ENCODE results near the gene SLC8A2. TPM values are rescaled to one million over a fixed set of nuclear protein-coding genes. Genes with fewer than 3 reads are reported as not detected.

The SLC8A2 gene
- total and polyA plus RNA-seq, 2 of the 8 experiments (the other 6 are each of a cell fraction or from before 2014, with no cell fraction given): 7.3 to 12.4 TPM

DNA sequence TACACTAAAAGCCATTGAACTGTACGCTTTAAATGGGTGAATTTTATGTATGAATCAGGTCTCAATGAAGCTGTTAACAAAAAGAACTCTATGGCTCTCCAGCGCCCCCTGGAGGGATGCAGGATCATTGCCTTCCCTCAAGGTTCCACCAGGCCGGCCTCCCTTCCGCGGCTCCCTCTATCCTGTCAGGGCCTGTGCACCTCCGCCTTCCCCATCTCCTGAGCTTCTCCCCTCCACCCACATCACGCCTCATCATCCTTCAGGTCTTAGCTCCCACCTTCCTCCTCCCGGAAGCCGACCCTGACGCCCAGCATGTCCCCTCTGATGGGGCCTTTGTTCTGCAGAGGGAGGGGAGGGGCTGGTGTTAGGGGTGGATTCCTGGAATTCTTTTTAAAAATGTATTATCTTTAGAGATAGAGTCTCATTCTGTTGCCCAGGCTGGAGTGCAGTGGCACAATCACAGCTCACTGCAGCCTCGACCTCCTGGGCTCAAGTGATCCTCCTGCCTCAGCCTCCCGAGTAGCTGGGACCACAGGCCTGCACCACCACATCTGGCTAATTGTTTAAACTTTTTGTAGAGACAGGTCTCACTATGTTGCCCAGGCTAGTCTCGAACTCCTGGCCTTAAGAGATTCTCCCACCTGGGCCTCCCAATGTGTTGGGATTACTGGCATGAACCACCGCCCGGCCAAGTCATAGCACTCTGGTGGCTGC lies 80.0 kb downstream of the SLC8A2 start (continued):
- TF ChIP-seq SP1 (IDR thresholded peaks at IDR 0.05; ENCODE audit: low read depth, low read length): peak; percentile 79
- no peak for TF ChIP-seq EZH2 (IDR thresholded peaks at IDR 0.05; ENCODE audit: low read depth, low read length, severe bottlenecking)
- 0 out of 2 replicates have a peak, but pooled peaks have one; percentile 35 for TF ChIP-seq YY1 (IDR thresholded peaks at IDR 0.05; ENCODE audit: low read depth, low read length)
- TF ChIP-seq GABPA (IDR thresholded peaks at IDR 0.05; ENCODE audit: borderline replicate concordance, insufficient read depth, low read length): 0 out of 2 replicates have a peak, but pooled peaks have one; percentile 44
- no peak for TF ChIP-seq TAF7 (optimal IDR thresholded peaks at IDR 0.05; ENCODE audit: borderline replicate concordance, low read depth, low read length)
- 0 out of 2 replicates have a peak, but pooled peaks have one; percentile 4 for TF ChIP-seq POU5F1 (IDR thresholded peaks at IDR 0.05; ENCODE audit: low read depth, low read length)
- no peak for TF ChIP-seq KDM5A (IDR thresholded peaks at IDR 0.05; ENCODE audit: low read length)
- TF ChIP-seq EP300 (IDR thresholded peaks at IDR 0.05; ENCODE audit: borderline replicate concordance in 1 of 2, low read depth in 2 of 2, low read length in 2 of 2): peak in 1 of 2 experiments; percentile 90; a peak in 2 of 3 replicates
- TF ChIP-seq GTF2F1 (IDR thresholded peaks at IDR 0.05; ENCODE audit: borderline replicate concordance, low read depth, low read length): no peak
- TF ChIP-seq CEBPB (IDR thresholded peaks at IDR 0.05; ENCODE audit: low read depth, low read length): no peak
- TF ChIP-seq HDAC2 (IDR thresholded peaks at IDR 0.05; ENCODE audit: borderline replicate concordance in 1 of 2, low read depth in 2 of 2, low read length in 2 of 2): peak; percentile 60 to 86; a peak in 3 of 4 replicates
- no peak for TF ChIP-seq SP4 (IDR thresholded peaks at IDR 0.05; ENCODE audit: low read length)
- no peak for TF ChIP-seq CBX5 (IDR thresholded peaks at IDR 0.05; ENCODE audit: low read depth, low read length)
- TF ChIP-seq SIN3A (conservative IDR thresholded peaks at IDR 0.05 in 1 of 2, IDR thresholded peaks at IDR 0.05 in 1 of 2; ENCODE audit: low read depth in 1 of 2, low read length in 2 of 2): 0 out of 4 replicates have a peak, but pooled peaks of 1 of the 2 experiments have one; percentile 39
- TF ChIP-seq, protein P1, sequence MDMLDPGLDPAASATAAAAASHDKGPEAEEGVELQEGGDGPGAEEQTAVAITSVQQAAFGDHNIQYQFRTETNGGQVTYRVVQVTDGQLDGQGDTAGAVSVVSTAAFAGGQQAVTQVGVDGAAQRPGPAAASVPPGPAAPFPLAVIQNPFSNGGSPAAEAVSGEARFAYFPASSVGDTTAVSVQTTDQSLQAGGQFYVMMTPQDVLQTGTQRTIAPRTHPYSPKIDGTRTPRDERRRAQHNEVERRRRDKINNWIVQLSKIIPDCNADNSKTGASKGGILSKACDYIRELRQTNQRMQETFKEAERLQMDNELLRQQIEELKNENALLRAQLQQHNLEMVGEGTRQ (IDR thresholded peaks at IDR 0.05; ENCODE audit: low read length): no peak
- no peak for TF ChIP-seq ZNF274 (IDR thresholded peaks at IDR 0.05; ENCODE audit: borderline replicate concordance, extremely low read depth, low read length)
- peak; percentile 84 for TF ChIP-seq CTBP2 (IDR thresholded peaks at IDR 0.05; ENCODE audit: borderline replicate concordance, insufficient read depth, insufficient read length, low read length)
- TF ChIP-seq SIX5 (IDR thresholded peaks at IDR 0.05; ENCODE audit: low read depth, low read length): no peak
